Renal cortex interstitium (tissue), 11 donors: Measurements from ENCODE around the gene BCAS2. TPM values are rescaled to one million over a fixed set of nuclear protein-coding genes. Genes with fewer than 3 reads are reported as not detected.

Experiments
- DNase-seq, 11 donors: peaks; one replicate each; pipeline ENCODE4 v3.0.0-alpha.2; 2013; ENCODE audit warnings: low read depth in 9 of 11, low spot score in 4 of 11; ENCODE audit errors: extremely low read depth in 1 of 11
- polyA plus RNA-seq, 3 donors: library from polyadenylated mRNA; unstranded; fragments of 120-200 nt; gene quantifications; one replicate each; pipeline ENCODE4 v1.2.1, GENCODE V29; 2013; ENCODE audit not compliant: insufficient read length in 3 of 3

BCAS2 gene
- polyA plus RNA-seq, 3 donors, result 52.4 to 74.3 (median 60.7) TPM

GRCh38 chr1:114530224-114530623 is 51.2 kb downstream of the BCAS2 start:
- DNase-seq, result no peak

GRCh38 chr1:114524944-114525343 is 56.5 kb downstream of the BCAS2 start:
- no peak for DNase-seq

- DNase-seq, result no peak
These were observed 59.2 kb downstream of the BCAS2 start for GRCh38 chr1:114522264-114522575.

- no peak for DNase-seq
These were observed 59.8 kb downstream of the BCAS2 start for GRCh38 chr1:114521396-114522263.

Other genes with a start within 250 kb of the BCAS2 start
- gene TRIM33, start 70.4 kb downstream of the BCAS2 start, polyA plus RNA-seq, result 10 to 100 TPM; 51.0 to 64.7 (median 55.5) TPM
- gene DENND2C, start 88.4 kb upstream of the BCAS2 start, polyA plus RNA-seq, result 1 to 10 TPM; 3.5 to 3.8 (median 3.7) TPM
- gene AMPD1, start 113.9 kb upstream of the BCAS2 start, polyA plus RNA-seq, result under 1 TPM in 1 of 3 donors, not detected in 2; 0.06 TPM
- gene NRAS, start 135.2 kb upstream of the BCAS2 start, polyA plus RNA-seq, result 10 to 100 TPM; 60.8 to 80.4 (median 66.6) TPM
- gene CSDE1, start 176.4 kb upstream of the BCAS2 start, polyA plus RNA-seq, result 100 to 1,000 TPM; 422 to 496 (median 450) TPM
- 10 to 100 TPM; 53.1 to 64.5 (median 59.9) TPM for gene SIKE1, start 199.1 kb upstream of the BCAS2 start, polyA plus RNA-seq